Keratinocyte (primary cell): ENCODE results near the gene TYRP1. TPM values are rescaled to one million over a fixed set of nuclear protein-coding genes. Genes with fewer than 3 reads are reported as not detected.
A peak's percentile ranks its signal among the peaks of the same experiment; 100 is the strongest.

Experiments
- DNase-seq: peaks from one replicate; pipeline ENCODE4 v3.0.0-alpha.2; 2011; ENCODE audit warnings: low read depth, missing footprints, low spot score
- FAIRE-seq: peaks from 2 replicates; lab custom pipeline; 2011; peaks lifted over from hg19 to GRCh38; lab: Jason Lieb, UNC
- H2AFZ ChIP-seq: 2 replicates; pipeline ENCODE4 v1.6.0; 2012; ENCODE audit warnings: low read length, control low read depth, inconsistent platforms; ENCODE audit not compliant: control insufficient read depth
- H3K27ac ChIP-seq: 2 replicates; pipeline ENCODE4 v1.5.1; 2011; ENCODE audit warnings: low read length; ENCODE audit not compliant: control insufficient read depth, insufficient read depth
- H3K27me3 ChIP-seq: 3 replicates; pipeline ENCODE4 v1.6.0; 2011; ENCODE audit warnings: low read length; ENCODE audit not compliant: control insufficient read depth, insufficient read depth; ENCODE audit errors: extremely low read depth
- H3K36me3 ChIP-seq, 2 experiments: 2 replicates in 1 of 2; 3 replicates in 1 of 2; pipeline ENCODE4 v1.5.1; 2011; ENCODE audit warnings: low read length in 2 of 2, mild to moderate bottlenecking in 1 of 2; ENCODE audit not compliant: control insufficient read depth in 2 of 2, insufficient read depth in 2 of 2; ENCODE audit errors: extremely low read depth in 1 of 2
- H3K4me1 ChIP-seq: 3 replicates; pipeline ENCODE4 v1.5.1; 2011; ENCODE audit warnings: low read length; ENCODE audit not compliant: control insufficient read depth, insufficient read depth; ENCODE audit errors: extremely low read depth
- H3K4me2 ChIP-seq: 3 replicates; pipeline ENCODE4 v1.6.0; 2011; ENCODE audit warnings: low read depth, low read length; ENCODE audit not compliant: control insufficient read depth, insufficient read depth; ENCODE audit errors: extremely low read depth
- H3K4me3 ChIP-seq, 3 experiments: fragments of 200-600 bp in 1 of 3; sonication (generic) in 1 of 3; 2 replicates in 2 of 3; 3 replicates in 1 of 3; pipeline ENCODE4 v1.5.1; 2011 to 2016; ENCODE audit warnings: low read length in 3 of 3, mild to moderate bottlenecking in 3 of 3, control low read depth in 2 of 3, inconsistent platforms in 1 of 3, low read depth in 1 of 3, mixed read lengths in 1 of 3, mixed run types in 1 of 3, moderate library complexity in 1 of 3; ENCODE audit not compliant: control insufficient read depth in 2 of 3, insufficient read depth in 2 of 3; ENCODE audit errors: extremely low read depth in 1 of 3
- H3K79me2 ChIP-seq: 2 replicates; pipeline ENCODE4 v1.6.0; 2012; ENCODE audit warnings: low read length; ENCODE audit not compliant: control insufficient read depth, insufficient read depth
- H3K9ac ChIP-seq: 3 replicates; pipeline ENCODE4 v1.6.0; 2011; ENCODE audit warnings: low read length; ENCODE audit not compliant: control insufficient read depth, insufficient read depth; ENCODE audit errors: extremely low read depth
- H3K9me1 ChIP-seq: 3 replicates; pipeline ENCODE4 v1.6.0; 2011; ENCODE audit warnings: low read length; ENCODE audit not compliant: control insufficient read depth, insufficient read depth; ENCODE audit errors: extremely low read depth
- H3K9me3 ChIP-seq: 2 replicates; pipeline ENCODE4 v1.5.1; 2012; ENCODE audit warnings: low read depth, low read length; ENCODE audit not compliant: control insufficient read depth
- H4K20me1 ChIP-seq: 3 replicates; pipeline ENCODE4 v1.6.0; 2011; ENCODE audit warnings: low read length; ENCODE audit not compliant: control insufficient read depth, insufficient read depth; ENCODE audit errors: extremely low read depth
- EZH2 ChIP-seq: IDR thresholded peaks from one replicate; pipeline ENCODE4 v1.6.1; 2012; ENCODE audit warnings: inconsistent platforms, mild to moderate bottlenecking, low read length, moderate library complexity
- dilution Hi-C: fragments of 300-500 bp; cut with MboI; formaldehyde crosslinking; loops from one replicate; pipeline ENCODE4 v1.7.0; 2020; ENCODE audit warnings: low sequenced_read_pairs; ENCODE audit not compliant: extremely low pct_ligation_motif_present
- polyA plus RNA-seq, 5 experiments: library from polyadenylated mRNA; depleted of rRNA in 3 of 5; stranded (reverse) in 3 of 5; stranded (forward) in 1 of 5; unstranded in 1 of 5; fragments of >200 nt; gene quantifications; 1 replicate in 1 of 5; 2 replicates in 3 of 5; 3 replicates in 1 of 5; pipeline versions ENCODE4 v1.2.1 to v1.2.3, GENCODE V29; 2011 to 2012; ENCODE audit warnings: missing spikeins in 2 of 5, low read depth in 1 of 5, low replicate concordance in 1 of 5
- TF ChIP-seq, protein P1 (sequence below), 3 experiments: IDR thresholded peaks in 1 of 3; conservative IDR thresholded peaks in 1 of 3; optimal IDR thresholded peaks in 1 of 3; 2 replicates in 2 of 3; 3 replicates in 1 of 3; pipeline versions ENCODE3 to v1.5.1; 2011; ENCODE audit warnings: low read length in 3 of 3, mild to moderate bottlenecking in 3 of 3, moderate library complexity in 2 of 3, control low read depth in 1 of 3, inconsistent platforms in 1 of 3; ENCODE audit not compliant: insufficient read depth in 2 of 3; ENCODE audit errors: extremely low read depth in 1 of 3

Gene TYRP1
- polyA plus RNA-seq, 1 donor (not counting 4 experiments of a cell fraction or from before 2014, with no cell fraction given) = 0.50 TPM

- H3K9me1 ChIP-seq = no peaks in the 10 kb centered on the region
- peaks cover 8% of the 10 kb centered on the region for H3K4me1 ChIP-seq
- H3K4me2 ChIP-seq = peak overlapping the region; percentile 45
- H2AFZ ChIP-seq = peak overlapping the region; percentile 61
- H3K36me3 ChIP-seq = no peaks in the 10 kb centered on the region
- H3K4me3 ChIP-seq = no peak overlapping the region
- TF ChIP-seq, protein P1, sequence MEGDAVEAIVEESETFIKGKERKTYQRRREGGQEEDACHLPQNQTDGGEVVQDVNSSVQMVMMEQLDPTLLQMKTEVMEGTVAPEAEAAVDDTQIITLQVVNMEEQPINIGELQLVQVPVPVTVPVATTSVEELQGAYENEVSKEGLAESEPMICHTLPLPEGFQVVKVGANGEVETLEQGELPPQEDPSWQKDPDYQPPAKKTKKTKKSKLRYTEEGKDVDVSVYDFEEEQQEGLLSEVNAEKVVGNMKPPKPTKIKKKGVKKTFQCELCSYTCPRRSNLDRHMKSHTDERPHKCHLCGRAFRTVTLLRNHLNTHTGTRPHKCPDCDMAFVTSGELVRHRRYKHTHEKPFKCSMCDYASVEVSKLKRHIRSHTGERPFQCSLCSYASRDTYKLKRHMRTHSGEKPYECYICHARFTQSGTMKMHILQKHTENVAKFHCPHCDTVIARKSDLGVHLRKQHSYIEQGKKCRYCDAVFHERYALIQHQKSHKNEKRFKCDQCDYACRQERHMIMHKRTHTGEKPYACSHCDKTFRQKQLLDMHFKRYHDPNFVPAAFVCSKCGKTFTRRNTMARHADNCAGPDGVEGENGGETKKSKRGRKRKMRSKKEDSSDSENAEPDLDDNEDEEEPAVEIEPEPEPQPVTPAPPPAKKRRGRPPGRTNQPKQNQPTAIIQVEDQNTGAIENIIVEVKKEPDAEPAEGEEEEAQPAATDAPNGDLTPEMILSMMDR (optimal IDR thresholded peaks at IDR 0.05 in 1 of 3, IDR thresholded peaks at IDR 0.05 in 1 of 3, conservative IDR thresholded peaks at IDR 0.05 in 1 of 3; ENCODE audit: extremely low read depth in 1 of 3, insufficient read depth in 2 of 3, low read length in 3 of 3) = no peak
- TF ChIP-seq EZH2 = no peak
- H3K27me3 ChIP-seq = no peaks in the 10 kb centered on the region
- no peaks in the 10 kb centered on the region for H4K20me1 ChIP-seq
- peak overlapping the region; percentile 76 for H3K27ac ChIP-seq
- dilution Hi-C loops = no loop called here
- FAIRE-seq = peak; percentile 63
- H3K79me2 ChIP-seq = no peaks in the 10 kb centered on the region
- DNase-seq = peak; percentile 23
- no peaks in the 10 kb centered on the region for H3K9me3 ChIP-seq
- peak overlapping the region; percentile 34 for H3K9ac ChIP-seq
Measured at GRCh38 chr9:12748016-12748415, 54.8 kb downstream of the TYRP1 start.

GRCh38 chr9:12748954-12749353 is 55.8 kb downstream of the TYRP1 start:
- Histone ChIP-seq H3K36me3 (no peaks in the 10 kb centered on the region), H2AFZ (no peak overlapping the region), H3K9ac (no peak overlapping the region), H3K9me1 (no peaks in the 10 kb centered on the region), H3K9me3 (no peaks in the 10 kb centered on the region), H3K4me3 (no peak overlapping the region), H3K27me3 (no peaks in the 10 kb centered on the region), H3K4me2 (no peak overlapping the region), H3K4me1 (peaks cover 8% of the 10 kb centered on the region), H4K20me1 (no peaks in the 10 kb centered on the region), H3K27ac (no peak overlapping the region), H3K79me2 (no peaks in the 10 kb centered on the region)
- FAIRE-seq (no peak), DNase-seq (no peak)
- dilution Hi-C loops = no loop called here
- no peak for TF ChIP-seq EZH2
- TF ChIP-seq, protein P1 (optimal IDR thresholded peaks at IDR 0.05 in 1 of 3, IDR thresholded peaks at IDR 0.05 in 1 of 3, conservative IDR thresholded peaks at IDR 0.05 in 1 of 3; ENCODE audit: extremely low read depth in 1 of 3, insufficient read depth in 2 of 3, low read length in 3 of 3) = no peak
